H1 (cell line): ENCODE measurements around the gene DNMT3L.
"Not testable (repeated sequence)": the region's sequence is repeated elsewhere in the genome, so short reads cannot be mapped to it uniquely, and the experiment has no call there.

Experiments used
- ASH2L ChIP-seq: fragments of 200-600, 300-600 bp; sonication (generic); IDR thresholded peaks from one replicate; pipeline ENCODE4 v1.7.1; 2017; ENCODE audit warnings: low read length
- CHD1 ChIP-seq: IDR thresholded peaks from 2 replicates; pipeline ENCODE4 v1.6.1; 2012; ENCODE audit warnings: low read depth, low read length, improper control_type of control experiment
- GTF2F1 ChIP-seq: IDR thresholded peaks from 2 replicates; pipeline ENCODE4 v1.6.1; 2012; ENCODE audit warnings: low read depth, low read length, improper control_type of control experiment, borderline replicate concordance
- PHF8 ChIP-seq: fragments of 200-600 bp; sonication (generic); conservative IDR thresholded peaks from 2 replicates; pipeline ENCODE4 v1.7.1; 2012; ENCODE audit warnings: low read depth, mild to moderate bottlenecking, inconsistent platforms, low read length, moderate library complexity
- POLR2A ChIP-seq, 2 experiments: IDR thresholded peaks; 1 replicate in 1 of 2; 2 replicates in 1 of 2; pipeline ENCODE4 v1.6.1; 2011; ENCODE audit warnings: low read depth in 2 of 2, low read length in 2 of 2, mild to moderate bottlenecking in 2 of 2; ENCODE audit errors: control extremely low read depth in 1 of 2
- RXRA ChIP-seq: IDR thresholded peaks from 2 replicates; pipeline ENCODE4 v1.6.1; 2011; ENCODE audit warnings: low read depth, mild to moderate bottlenecking, low read length, moderate library complexity; ENCODE audit not compliant: insufficient read depth
- SP1 ChIP-seq: IDR thresholded peaks from 2 replicates; pipeline ENCODE4 v1.6.1; 2011; ENCODE audit warnings: low read depth, low read length
- TF ChIP-seq, protein P1 (sequence below), 3 experiments: IDR thresholded peaks; 1 replicate in 2 of 3; 2 replicates in 1 of 3; pipeline versions ENCODE4 v1.5.1 to v1.6.1; 2011; ENCODE audit warnings: low read length in 3 of 3, mild to moderate bottlenecking in 3 of 3, inconsistent platforms in 2 of 3, low read depth in 1 of 3, moderate library complexity in 1 of 3; ENCODE audit not compliant: insufficient read depth in 1 of 3; ENCODE audit errors: control extremely low read depth in 1 of 3
- TF ChIP-seq, protein P2 (sequence below): IDR thresholded peaks from 2 replicates; pipeline ENCODE4 v1.6.1; 2011; ENCODE audit warnings: low read depth, mild to moderate bottlenecking, low read length; ENCODE audit not compliant: insufficient read depth

DNA sequence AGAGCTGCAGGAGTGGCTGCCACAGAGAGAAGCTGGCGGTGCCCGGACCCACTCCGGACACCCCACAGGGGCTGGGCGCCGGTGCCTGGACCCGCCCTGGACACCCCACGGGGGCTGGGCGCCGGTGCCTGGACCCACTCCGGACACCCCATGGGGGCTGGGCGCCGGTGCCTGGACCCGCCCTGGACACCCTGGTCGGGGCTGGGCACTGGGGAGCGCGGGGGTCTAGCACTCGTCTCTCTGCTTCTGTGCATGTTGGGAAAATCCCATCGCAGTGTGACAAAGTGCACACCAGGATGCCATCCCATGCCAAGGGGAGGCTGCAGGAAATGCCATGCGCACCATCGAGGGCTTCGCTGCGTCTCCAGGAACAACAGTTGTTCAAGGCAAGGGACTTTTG, 32.1 kb downstream of the DNMT3L start:
- TF ChIP-seq SP1; ASH2L; CHD1; GTF2F1; RXRA; POLR2A (IDR thresholded peaks at IDR 0.05; ENCODE audit: control extremely low read depth in 1 of 2, low read depth in 2 of 2, low read length in 2 of 2); PHF8: not testable (repeated sequence)
- TF ChIP-seq, protein P1, sequence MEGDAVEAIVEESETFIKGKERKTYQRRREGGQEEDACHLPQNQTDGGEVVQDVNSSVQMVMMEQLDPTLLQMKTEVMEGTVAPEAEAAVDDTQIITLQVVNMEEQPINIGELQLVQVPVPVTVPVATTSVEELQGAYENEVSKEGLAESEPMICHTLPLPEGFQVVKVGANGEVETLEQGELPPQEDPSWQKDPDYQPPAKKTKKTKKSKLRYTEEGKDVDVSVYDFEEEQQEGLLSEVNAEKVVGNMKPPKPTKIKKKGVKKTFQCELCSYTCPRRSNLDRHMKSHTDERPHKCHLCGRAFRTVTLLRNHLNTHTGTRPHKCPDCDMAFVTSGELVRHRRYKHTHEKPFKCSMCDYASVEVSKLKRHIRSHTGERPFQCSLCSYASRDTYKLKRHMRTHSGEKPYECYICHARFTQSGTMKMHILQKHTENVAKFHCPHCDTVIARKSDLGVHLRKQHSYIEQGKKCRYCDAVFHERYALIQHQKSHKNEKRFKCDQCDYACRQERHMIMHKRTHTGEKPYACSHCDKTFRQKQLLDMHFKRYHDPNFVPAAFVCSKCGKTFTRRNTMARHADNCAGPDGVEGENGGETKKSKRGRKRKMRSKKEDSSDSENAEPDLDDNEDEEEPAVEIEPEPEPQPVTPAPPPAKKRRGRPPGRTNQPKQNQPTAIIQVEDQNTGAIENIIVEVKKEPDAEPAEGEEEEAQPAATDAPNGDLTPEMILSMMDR (IDR thresholded peaks at IDR 0.05; ENCODE audit: control extremely low read depth in 1 of 3, insufficient read depth in 1 of 3, low read depth in 1 of 3, low read length in 3 of 3): not testable (repeated sequence)
- TF ChIP-seq, protein P2, sequence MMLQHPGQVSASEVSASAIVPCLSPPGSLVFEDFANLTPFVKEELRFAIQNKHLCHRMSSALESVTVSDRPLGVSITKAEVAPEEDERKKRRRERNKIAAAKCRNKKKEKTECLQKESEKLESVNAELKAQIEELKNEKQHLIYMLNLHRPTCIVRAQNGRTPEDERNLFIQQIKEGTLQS: not testable (repeated sequence)
